ENCODE data around the gene ATP10A. TPM values are rescaled to one million over a fixed set of nuclear protein-coding genes. Genes with fewer than 3 reads are reported as not detected.
"Not testable (repeated sequence)": the region's sequence is repeated elsewhere in the genome, so short reads cannot be mapped to it uniquely, and the experiment has no call there.

The ATP10A gene
- total RNA-seq, 1 experiment from 2014 or later = 3.9 TPM

GRCh38 chr15:25640381-25640780, 222.7 kb downstream of the ATP10A start:
- no peak overlapping the region for H3K4me2 ChIP-seq (ENCODE audit: insufficient read depth, insufficient read length, low read length)
- H2AFZ ChIP-seq (ENCODE audit: low read length) = no peak overlapping the region
- no peak overlapping the region for H3K18ac ChIP-seq (ENCODE audit: insufficient read length, low read depth, low read length)
- no peak overlapping the region for H3K4ac ChIP-seq (ENCODE audit: low read depth, low read length)
- H2BK20ac ChIP-seq (ENCODE audit: low read depth, low read length, poor library complexity, severe bottlenecking) = no peak overlapping the region
- TF ChIP-seq, protein P1, sequence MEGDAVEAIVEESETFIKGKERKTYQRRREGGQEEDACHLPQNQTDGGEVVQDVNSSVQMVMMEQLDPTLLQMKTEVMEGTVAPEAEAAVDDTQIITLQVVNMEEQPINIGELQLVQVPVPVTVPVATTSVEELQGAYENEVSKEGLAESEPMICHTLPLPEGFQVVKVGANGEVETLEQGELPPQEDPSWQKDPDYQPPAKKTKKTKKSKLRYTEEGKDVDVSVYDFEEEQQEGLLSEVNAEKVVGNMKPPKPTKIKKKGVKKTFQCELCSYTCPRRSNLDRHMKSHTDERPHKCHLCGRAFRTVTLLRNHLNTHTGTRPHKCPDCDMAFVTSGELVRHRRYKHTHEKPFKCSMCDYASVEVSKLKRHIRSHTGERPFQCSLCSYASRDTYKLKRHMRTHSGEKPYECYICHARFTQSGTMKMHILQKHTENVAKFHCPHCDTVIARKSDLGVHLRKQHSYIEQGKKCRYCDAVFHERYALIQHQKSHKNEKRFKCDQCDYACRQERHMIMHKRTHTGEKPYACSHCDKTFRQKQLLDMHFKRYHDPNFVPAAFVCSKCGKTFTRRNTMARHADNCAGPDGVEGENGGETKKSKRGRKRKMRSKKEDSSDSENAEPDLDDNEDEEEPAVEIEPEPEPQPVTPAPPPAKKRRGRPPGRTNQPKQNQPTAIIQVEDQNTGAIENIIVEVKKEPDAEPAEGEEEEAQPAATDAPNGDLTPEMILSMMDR (conservative IDR thresholded peaks at IDR 0.05) = no peak
- DNase-seq = no peak
- no peak overlapping the region for H4K5ac ChIP-seq (ENCODE audit: insufficient read length, low read depth, low read length)
- no peak overlapping the region for H3T11ph ChIP-seq (ENCODE audit: low read length)
- H3K27ac ChIP-seq (ENCODE audit: insufficient read length, low read depth, low read length) = no peak overlapping the region
- Mint-ChIP-seq H3K36me3 (ENCODE audit: insufficient read depth in 1 of 3, low read depth in 3 of 3) (no peaks in the 10 kb centered on the region), H3K4me1 (peaks cover 45 to 58% of the 10 kb centered on the region in 2 experiments), H3K9me3 (peaks cover 3 to 8% of the 10 kb centered on the region in 2 experiments; a peak in 3 of 5 replicates), H3K27ac (no peak overlapping the region), H3K27me3 (ENCODE audit: low read depth) (peaks cover 100% of the 10 kb centered on the region), H3K4me3 (no peak overlapping the region)
- H2BK120ac ChIP-seq (ENCODE audit: low read depth, low read length, poor library complexity, severe bottlenecking) = no peak overlapping the region
- no peak overlapping the region for H2AK5ac ChIP-seq (ENCODE audit: insufficient read length, low read length)
- no peak overlapping the region for H3K23ac ChIP-seq (ENCODE audit: insufficient read length, low read depth, low read length)
- H4K91ac ChIP-seq (ENCODE audit: insufficient read length, low read depth, low read length) = no peak overlapping the region
- H3K4me1 ChIP-seq (ENCODE audit: insufficient read depth, low read length) = no peaks in the 10 kb centered on the region; the same call in 1 of the 2 replicates
- H3K79me1 ChIP-seq (ENCODE audit: insufficient read depth, low read depth, low read length, poor library complexity, severe bottlenecking) = no peaks in the 10 kb centered on the region
- no peaks in the 10 kb centered on the region for H3K9me3 ChIP-seq (ENCODE audit: control insufficient read depth, low read depth, low read length)
- H3K14ac ChIP-seq (ENCODE audit: insufficient read depth, low read length) = no peak overlapping the region
- H3K9ac ChIP-seq (ENCODE audit: extremely low read depth, insufficient read length, low read length) = no peak overlapping the region
- no CpG with 5 or more reads among the region's 5 CpGs for WGBS (ENCODE audit: extremely low coverage, insufficient read length, low lambda C conversion rate)
- H3K79me2 ChIP-seq (ENCODE audit: insufficient read depth, low read length) = no peaks in the 10 kb centered on the region
- no peak overlapping the region for H2BK15ac ChIP-seq (ENCODE audit: low read depth, low read length)
- no peak overlapping the region for H4K8ac ChIP-seq (replicated peaks; ENCODE audit: insufficient read length, low read depth, low read length)
- no peaks in the 10 kb centered on the region for H3K23me2 ChIP-seq (ENCODE audit: insufficient read length, low read depth, low read length, poor library complexity, severe bottlenecking)
- H3K56ac ChIP-seq (ENCODE audit: insufficient read length, low read depth, low read length) = no peak overlapping the region
- H4K20me1 ChIP-seq (ENCODE audit: control insufficient read depth, insufficient read depth, insufficient read length) = no peaks in the 10 kb centered on the region
- no peak overlapping the region for H2BK12ac ChIP-seq (ENCODE audit: insufficient read length, low read depth, low read length)
- H3K27me3 ChIP-seq (ENCODE audit: insufficient read depth, low read length) = peaks cover 58% of the 10 kb centered on the region
- no peak overlapping the region for H2BK5ac ChIP-seq (ENCODE audit: insufficient read length, low read length)

- not testable (repeated sequence) for H4K91ac ChIP-seq (ENCODE audit: insufficient read length, low read depth, low read length); H4K8ac ChIP-seq (replicated peaks; ENCODE audit: insufficient read length, low read depth, low read length); H3K9me3 ChIP-seq (ENCODE audit: control insufficient read depth, low read depth, low read length); H2BK15ac ChIP-seq (ENCODE audit: low read depth, low read length); H3T11ph ChIP-seq (ENCODE audit: low read length); H3K23ac ChIP-seq (ENCODE audit: insufficient read length, low read depth, low read length); H3K27ac ChIP-seq (ENCODE audit: insufficient read length, low read depth, low read length); H3K4me2 ChIP-seq (ENCODE audit: insufficient read depth, insufficient read length, low read length); H3K79me1 ChIP-seq (ENCODE audit: insufficient read depth, low read depth, low read length, poor library complexity, severe bottlenecking); H3K56ac ChIP-seq (ENCODE audit: insufficient read length, low read depth, low read length); H2BK20ac ChIP-seq (ENCODE audit: low read depth, low read length, poor library complexity, severe bottlenecking); H2AFZ ChIP-seq (ENCODE audit: low read length); H2BK12ac ChIP-seq (ENCODE audit: insufficient read length, low read depth, low read length); H4K20me1 ChIP-seq (ENCODE audit: control insufficient read depth, insufficient read depth, insufficient read length); H3K27ac Mint-ChIP-seq; H3K36me3 Mint-ChIP-seq (ENCODE audit: insufficient read depth in 1 of 3, low read depth in 3 of 3); DNase-seq; H3K4ac ChIP-seq (ENCODE audit: low read depth, low read length); H3K9ac ChIP-seq (ENCODE audit: extremely low read depth, insufficient read length, low read length); H2BK120ac ChIP-seq (ENCODE audit: low read depth, low read length, poor library complexity, severe bottlenecking); H3K23me2 ChIP-seq (ENCODE audit: insufficient read length, low read depth, low read length, poor library complexity, severe bottlenecking); H3K18ac ChIP-seq (ENCODE audit: insufficient read length, low read depth, low read length); H3K9me3 Mint-ChIP-seq; H2AK5ac ChIP-seq (ENCODE audit: insufficient read length, low read length); H2BK5ac ChIP-seq (ENCODE audit: insufficient read length, low read length); H3K79me2 ChIP-seq (ENCODE audit: insufficient read depth, low read length); H3K4me3 Mint-ChIP-seq; H4K5ac ChIP-seq (ENCODE audit: insufficient read length, low read depth, low read length); H3K14ac ChIP-seq (ENCODE audit: insufficient read depth, low read length); H3K4me1 ChIP-seq (ENCODE audit: insufficient read depth, low read length)
- no CpG with 5 or more reads among the region's 9 CpGs for WGBS (ENCODE audit: extremely low coverage, insufficient read length, low lambda C conversion rate)
- peaks cover 91% of the 10 kb centered on the region for H3K27me3 Mint-ChIP-seq (ENCODE audit: low read depth)
- H3K27me3 ChIP-seq (ENCODE audit: insufficient read depth, low read length) = peaks cover 28% of the 10 kb centered on the region; the same call in 1 of the 2 replicates
- H3K4me1 Mint-ChIP-seq = peaks cover 19 to 29% of the 10 kb centered on the region in 2 experiments
Observed at GRCh38 chr15:25636486-25636885, 226.6 kb downstream of the ATP10A start.
